ENCODE results near the gene FBXW4.

FBXW4 gene

GRCh38 chr10:101694674-101695403, at the start of gene FBXW4:
Gene FBXW4 (minus strand): TSS chr10:101695170. CDS start chr10:101695105, 65 bp downstream.
- DNase-seq, result no peak

- no peak for DNase-seq
These were observed 49.3 kb upstream of the FBXW4 start for GRCh38 chr10:101744267-101744666.

GRCh38 chr10:101741938-101742337, 47.0 kb upstream of the FBXW4 start:
- no peak for DNase-seq

GRCh38 chr10:101736666-101737065, 41.7 kb upstream of the FBXW4 start:
- DNase-seq, result no peak

GRCh38 chr10:101732096-101732495, 37.1 kb upstream of the FBXW4 start:
- DNase-seq, result no peak

GRCh38 chr10:101726115-101726387, 31.1 kb upstream of the FBXW4 start:
- DNase-seq, result no peak

GRCh38 chr10:101725296-101726114, 30.5 kb upstream of the FBXW4 start:
- DNase-seq, result no peak

- no peak for DNase-seq
These were observed 29.5 kb upstream of the FBXW4 start for GRCh38 chr10:101724446-101724845.

GRCh38 chr10:101723176-101723575, 28.2 kb upstream of the FBXW4 start:
- DNase-seq, result no peak

GRCh38 chr10:101721806-101722205, 26.8 kb upstream of the FBXW4 start:
- DNase-seq, result no peak

GRCh38 chr10:101720606-101721230, 25.7 kb upstream of the FBXW4 start:
- no peak for DNase-seq

- no peak for DNase-seq
These were observed 23.8 kb upstream of the FBXW4 start for GRCh38 chr10:101718690-101719275.

- no peak for DNase-seq
These were observed 22.1 kb upstream of the FBXW4 start for GRCh38 chr10:101716891-101717659.

- no peak for DNase-seq
These were observed 18.0 kb upstream of the FBXW4 start for GRCh38 chr10:101712997-101713396.

GRCh38 chr10:101710793-101711192, 15.8 kb upstream of the FBXW4 start:
- no peak for DNase-seq

- DNase-seq, result no peak
These were observed 15.2 kb upstream of the FBXW4 start for GRCh38 chr10:101710059-101710695.

- no peak for DNase-seq
These were observed 14.5 kb upstream of the FBXW4 start for GRCh38 chr10:101709359-101710058.

GRCh38 chr10:101708870-101709269, 13.9 kb upstream of the FBXW4 start:
- DNase-seq, result no peak

GRCh38 chr10:101708073-101708472, 13.1 kb upstream of the FBXW4 start:
- DNase-seq, result no peak

GRCh38 chr10:101704331-101704730, 9.4 kb upstream of the FBXW4 start:
- no peak for DNase-seq

- DNase-seq, result no peak
These were observed 1.7 kb upstream of the FBXW4 start for GRCh38 chr10:101696632-101697031.

GRCh38 chr10:101695404-101695890, 477 bp upstream of the FBXW4 start:
- no peak for DNase-seq

Measured in DMS79 (cell line).